ENCODE measurements around the gene CLDN15.
"Not testable (repeated sequence)": the region's sequence is repeated elsewhere in the genome, so short reads cannot be mapped to it uniquely, and the experiment has no call there.

The CLDN15 gene

GRCh38 chr7:101207459-101207858 lies 30.1 kb downstream of the CLDN15 start:
- Histone ChIP-seq H3K4me2 (ENCODE audit: low read depth, low read length, poor library complexity, severe bottlenecking) (no peak overlapping the region), H3K9me3 (ENCODE audit: insufficient read depth, low read length) (no peaks in the 10 kb centered on the region), H3K79me2 (ENCODE audit: insufficient read depth, low read length) (no peaks in the 10 kb centered on the region), H3K27me3 (ENCODE audit: low read length) (no peaks in the 10 kb centered on the region), H3F3A (ENCODE audit: insufficient read depth) (no peaks in the 10 kb centered on the region), H3K27ac (ENCODE audit: low read depth, low read length) (no peak overlapping the region), H4K20me1 (ENCODE audit: low read depth, low read length) (no peaks in the 10 kb centered on the region), H3K9me2 (replicated peaks; ENCODE audit: insufficient read depth, low read length) (no peaks in the 10 kb centered on the region), H2AFZ (ENCODE audit: low read depth, low read length, severe bottlenecking) (no peak overlapping the region), H3K4me3 (ENCODE audit: insufficient read depth, low read length, poor library complexity, severe bottlenecking) (no peak overlapping the region), H3K9ac (ENCODE audit: low read length) (no peak overlapping the region), H3K36me3 (ENCODE audit: low read length) (no peaks in the 10 kb centered on the region)
- TF ChIP-seq CTCF (IDR thresholded peaks at IDR 0.05; ENCODE audit: insufficient read depth, low read length, poor library complexity, severe bottlenecking) (no peak), EZH2phosphoT487 (conservative IDR thresholded peaks at IDR 0.05; ENCODE audit: low read length) (no peak)

GRCh38 chr7:101206665-101207042 lies 30.9 kb downstream of the CLDN15 start:
- H3K4me3 ChIP-seq (ENCODE audit: insufficient read depth, low read length, poor library complexity, severe bottlenecking), result no peak overlapping the region
- H3K4me2 ChIP-seq (ENCODE audit: low read depth, low read length, poor library complexity, severe bottlenecking), result no peak overlapping the region
- H3K9me2 ChIP-seq (replicated peaks; ENCODE audit: insufficient read depth, low read length), result no peaks in the 10 kb centered on the region
- no peak overlapping the region for H3K9ac ChIP-seq (ENCODE audit: low read length)
- H3K9me3 ChIP-seq (ENCODE audit: insufficient read depth, low read length), result no peaks in the 10 kb centered on the region
- H3K27ac ChIP-seq (ENCODE audit: low read depth, low read length), result no peak overlapping the region
- H3K79me2 ChIP-seq (ENCODE audit: insufficient read depth, low read length), result no peaks in the 10 kb centered on the region
- no peaks in the 10 kb centered on the region for H3F3A ChIP-seq (ENCODE audit: insufficient read depth)
- no peak overlapping the region for H2AFZ ChIP-seq (ENCODE audit: low read depth, low read length, severe bottlenecking)
- no peaks in the 10 kb centered on the region for H4K20me1 ChIP-seq (ENCODE audit: low read depth, low read length)
- TF ChIP-seq EZH2phosphoT487 (conservative IDR thresholded peaks at IDR 0.05; ENCODE audit: low read length) (no peak), CTCF (IDR thresholded peaks at IDR 0.05; ENCODE audit: insufficient read depth, low read length, poor library complexity, severe bottlenecking) (no peak)
- H3K27me3 ChIP-seq (ENCODE audit: low read length), result no peaks in the 10 kb centered on the region
- H3K36me3 ChIP-seq (ENCODE audit: low read length), result no peaks in the 10 kb centered on the region

GRCh38 chr7:101205901-101206664 lies 31.5 kb downstream of the CLDN15 start:
- H3K9ac ChIP-seq (ENCODE audit: low read length), result no peak overlapping the region
- H3K9me3 ChIP-seq (ENCODE audit: insufficient read depth, low read length), result no peaks in the 10 kb centered on the region
- H3K27ac ChIP-seq (ENCODE audit: low read depth, low read length), result no peak overlapping the region

GRCh38 chr7:101203740-101204738 lies 33.6 kb downstream of the CLDN15 start:
- not testable (repeated sequence) for H3K4me2 ChIP-seq (ENCODE audit: low read depth, low read length, poor library complexity, severe bottlenecking); H3K27ac ChIP-seq (ENCODE audit: low read depth, low read length); H3K9me2 ChIP-seq (replicated peaks; ENCODE audit: insufficient read depth, low read length); H3F3A ChIP-seq (ENCODE audit: insufficient read depth); H2AFZ ChIP-seq (ENCODE audit: low read depth, low read length, severe bottlenecking); H3K9ac ChIP-seq (ENCODE audit: low read length); H3K79me2 ChIP-seq (ENCODE audit: insufficient read depth, low read length); H3K36me3 ChIP-seq (ENCODE audit: low read length); H4K20me1 ChIP-seq (ENCODE audit: low read depth, low read length); H3K4me3 ChIP-seq (ENCODE audit: insufficient read depth, low read length, poor library complexity, severe bottlenecking); H3K27me3 ChIP-seq (ENCODE audit: low read length); H3K9me3 ChIP-seq (ENCODE audit: insufficient read depth, low read length)

More at GRCh38 chr7:101205901-101206664, 31.5 kb downstream of the CLDN15 start:
- no peak for TF ChIP-seq CTCF (IDR thresholded peaks at IDR 0.05; ENCODE audit: insufficient read depth, low read length, poor library complexity, severe bottlenecking)
- H3K4me2 ChIP-seq (ENCODE audit: low read depth, low read length, poor library complexity, severe bottlenecking), result no peak overlapping the region
- no peaks in the 10 kb centered on the region for H3F3A ChIP-seq (ENCODE audit: insufficient read depth)
- no peaks in the 10 kb centered on the region for H3K27me3 ChIP-seq (ENCODE audit: low read length)
- no peak overlapping the region for H3K4me3 ChIP-seq (ENCODE audit: insufficient read depth, low read length, poor library complexity, severe bottlenecking)
- H3K36me3 ChIP-seq (ENCODE audit: low read length), result no peaks in the 10 kb centered on the region
- no peaks in the 10 kb centered on the region for H4K20me1 ChIP-seq (ENCODE audit: low read depth, low read length)
- H2AFZ ChIP-seq (ENCODE audit: low read depth, low read length, severe bottlenecking), result no peak overlapping the region
- no peaks in the 10 kb centered on the region for H3K79me2 ChIP-seq (ENCODE audit: insufficient read depth, low read length)
- H3K9me2 ChIP-seq (replicated peaks; ENCODE audit: insufficient read depth, low read length), result no peaks in the 10 kb centered on the region
